Uterus (tissue), 4 donors: ENCODE results near the gene POLE. TPM values are rescaled to one million over a fixed set of nuclear protein-coding genes. Genes with fewer than 3 reads are reported as not detected.

Experiments used
- DNase-seq, 2 donors: peaks; one replicate each; pipeline ENCODE4 v3.0.0-alpha.2; 2019 to 2020
- H3K27ac ChIP-seq, 2 donors: fragments of 200-600 bp; sonication (generic); 1 replicate in 1 of 2; 2 replicates in 1 of 2; pipeline ENCODE4 v1.5.1; 2016 to 2018
- H3K27me3 ChIP-seq, 2 donors: fragments of 200-600 bp; sonication (generic); one replicate each; pipeline ENCODE4 v1.5.1; 2018 to 2019; ENCODE audit warnings: control low read depth in 1 of 2
- H3K36me3 ChIP-seq, 2 donors: fragments of 200-600 bp; sonication (generic); one replicate each; pipeline ENCODE4 v1.5.1; 2019; ENCODE audit warnings: control low read depth in 1 of 2
- H3K4me1 ChIP-seq, 2 donors: fragments of 200-600 bp; sonication (generic); one replicate each; pipeline ENCODE4 v1.5.1; 2018 to 2019; ENCODE audit warnings: control low read depth in 1 of 2
- H3K4me3 ChIP-seq, 2 donors: fragments of 200-600 bp; sonication (generic); 1 replicate in 1 of 2; 2 replicates in 1 of 2; pipeline ENCODE4 v1.5.1; 2018 to 2019; ENCODE audit warnings: mild to moderate bottlenecking in 1 of 2
- H3K9me3 ChIP-seq, 2 donors: fragments of 200-600 bp; sonication (generic); one replicate each; pipeline ENCODE4 v1.5.1; 2019; ENCODE audit warnings: control low read depth in 1 of 2
- CTCF ChIP-seq, 4 experiments: fragments of 200-600 bp in 2 of 4; fragments of 450-650 bp in 2 of 4; sonication (generic) in 2 of 4; IDR thresholded peaks; one replicate each; pipeline ENCODE4 v1.5.1; 2016 to 2019; ENCODE audit warnings: antibody characterized with exemption in 4 of 4, mild to moderate bottlenecking in 2 of 4, moderate library complexity in 1 of 4
- POLR2A ChIP-seq, 2 donors: fragments of 450-650 bp; IDR thresholded peaks; one replicate each; pipeline ENCODE4 v1.6.1; 2016; ENCODE audit warnings: antibody characterized with exemption in 2 of 2, mild to moderate bottlenecking in 1 of 2, moderate library complexity in 1 of 2
- intact Hi-C: fragments of 100-400 bp; cut with DNase I; formaldehyde crosslinking; loops from one replicate; pipeline ENCODE4 v1.15.1; 2023; ENCODE audit warnings: low total_unique reads
- total RNA-seq, 4 donors: library from RNA; depleted of rRNA in 3 of 4; stranded (reverse); fragments of >200 nt in 3 of 4; gene quantifications; one replicate each; pipeline versions ENCODE4 v1.1.0 to v1.2.4, GENCODE V29; 2014 to 2023
- donor health status: DM: yes; HTN: yes; CAD: no.

The POLE gene
- total RNA-seq, 4 donors from 2014 or later, result 7.7 to 71.3 (median 28.8) TPM

- no peaks in the 10 kb centered on the region for H3K27me3 ChIP-seq
- H3K4me3 ChIP-seq, result no peak overlapping the region
- intact Hi-C loops, result no loop called here
- H3K9me3 ChIP-seq, result no peaks in the 10 kb centered on the region
- no peak for TF ChIP-seq POLR2A (IDR thresholded peaks at IDR 0.05)
- no peak for TF ChIP-seq CTCF (IDR thresholded peaks at IDR 0.05)
- peaks cover 0 to 12% of the 10 kb centered on the region in 2 donors for H3K4me1 ChIP-seq
- H3K27ac ChIP-seq, result no peak overlapping the region
- DNase-seq, result no peak
- H3K36me3 ChIP-seq, result no peaks in the 10 kb centered on the region
These were observed 3.0 kb upstream of the POLE start for GRCh38 chr12:132690112-132690511.

GRCh38 chr12:132689227-132689626 is 2.1 kb upstream of the POLE start:
- H3K36me3 ChIP-seq, result no peaks in the 10 kb centered on the region
- H3K4me3 ChIP-seq, result no peak overlapping the region
- H3K27ac ChIP-seq, result no peak overlapping the region
- no peaks in the 10 kb centered on the region for H3K9me3 ChIP-seq
- TF ChIP-seq CTCF (IDR thresholded peaks at IDR 0.05) (no peak), POLR2A (IDR thresholded peaks at IDR 0.05) (no peak)
- DNase-seq, result no peak
- no peaks in the 10 kb centered on the region for H3K27me3 ChIP-seq
- intact Hi-C loops, result no loop called here
- H3K4me1 ChIP-seq, result peaks cover 0 to 12% of the 10 kb centered on the region in 2 donors

- TF ChIP-seq POLR2A (IDR thresholded peaks at IDR 0.05), result no peak
- no peak for TF ChIP-seq CTCF (IDR thresholded peaks at IDR 0.05)
- DNase-seq, result no peak
- intact Hi-C loops, result no loop called here
- no peaks in the 10 kb centered on the region for H3K36me3 ChIP-seq
- H3K4me1 ChIP-seq, result peaks cover 0 to 12% of the 10 kb centered on the region in 2 donors
- peak overlapping the region; percentile 20 to 68 for H3K27ac ChIP-seq
- no peaks in the 10 kb centered on the region for H3K27me3 ChIP-seq
- no peaks in the 10 kb centered on the region for H3K9me3 ChIP-seq
- peak overlapping the region; percentile 47 to 66 for H3K4me3 ChIP-seq
These were observed 324 bp downstream of the POLE start for GRCh38 chr12:132686825-132687210.

- DNase-seq, result no peak
- H3K4me3 ChIP-seq, result no peak overlapping the region
- intact Hi-C loops, result no loop called here
- no peak overlapping the region for H3K27ac ChIP-seq
- H3K27me3 ChIP-seq, result no peaks in the 10 kb centered on the region
- TF ChIP-seq POLR2A (IDR thresholded peaks at IDR 0.05), result no peak
- no peak for TF ChIP-seq CTCF (IDR thresholded peaks at IDR 0.05)
- H3K36me3 ChIP-seq, result no peaks in the 10 kb centered on the region
- peaks cover 0 to 12% of the 10 kb centered on the region in 2 donors for H3K4me1 ChIP-seq
- no peaks in the 10 kb centered on the region for H3K9me3 ChIP-seq
These were observed 1.7 kb downstream of the POLE start for GRCh38 chr12:132685400-132685799.

GRCh38 chr12:132677492-132677891 is 9.7 kb downstream of the POLE start:
- no peaks in the 10 kb centered on the region for H3K4me1 ChIP-seq
- no peaks in the 10 kb centered on the region for H3K36me3 ChIP-seq
- intact Hi-C loops, result no loop called here
- H3K9me3 ChIP-seq, result no peaks in the 10 kb centered on the region
- DNase-seq, result no peak
- TF ChIP-seq CTCF (IDR thresholded peaks at IDR 0.05) (no peak), POLR2A (IDR thresholded peaks at IDR 0.05) (no peak)
- no peak overlapping the region for H3K4me3 ChIP-seq
- no peak overlapping the region for H3K27ac ChIP-seq
- no peaks in the 10 kb centered on the region for H3K27me3 ChIP-seq
